Testis (tissue), 3 donors: ENCODE results near the gene BACH2. TPM values are rescaled to one million over a fixed set of nuclear protein-coding genes. Genes with fewer than 3 reads are reported as not detected.

Experiments used
- DNase-seq: peaks from one replicate; pipeline ENCODE4 v3.0.0-alpha.2; 2019
- H3K27ac ChIP-seq, 2 donors: fragments of 200-600 bp; sonication (generic); one replicate each; pipeline ENCODE4 v1.5.1; 2019
- H3K27me3 ChIP-seq: fragments of 200-600 bp; sonication (generic); one replicate; pipeline ENCODE4 v1.5.1; 2019
- H3K36me3 ChIP-seq: fragments of 200-600 bp; sonication (generic); one replicate; pipeline ENCODE4 v1.5.1; 2017; ENCODE audit warnings: low read depth; ENCODE audit errors: missing control alignments
- H3K4me1 ChIP-seq: fragments of 200-600 bp; sonication (generic); one replicate; pipeline ENCODE4 v1.5.1; 2019
- H3K4me3 ChIP-seq, 2 donors: fragments of 200-600 bp; sonication (generic); one replicate each; pipeline ENCODE4 v1.5.1; 2017 to 2019
- H3K9me3 ChIP-seq: fragments of 200-600 bp; sonication (generic); one replicate; pipeline ENCODE4 v1.5.1; 2017
- POLR2A ChIP-seq: fragments of 450-650 bp; IDR thresholded peaks from one replicate; pipeline ENCODE4 v1.6.1; 2017; ENCODE audit warnings: antibody characterized with exemption, mild to moderate bottlenecking, moderate library complexity
- WGBS, 2 donors: methylation state at CpG; one replicate each; pipeline ENCODE4 v1.1.5; 2018; 5-methylcytosine and 5-hydroxymethylcytosine counted together
- intact Hi-C: fragments of 100-400 bp; cut with DNase I; formaldehyde crosslinking; loops from one replicate; pipeline ENCODE4 v1.15.1; 2023; ENCODE audit warnings: low total_unique reads
- polyA plus RNA-seq: library from polyadenylated mRNA; stranded (reverse); fragments of 350-450 nt; fragmentation: Illumina TruSeq; extraction: RNeasy Lipid Tissue Mini Kit (QIAGEN cat#74804); gene quantifications from one replicate; pipeline ENCODE4 v1.2.3, GENCODE V29; 2014; ENCODE audit warnings: low read depth, low replicate concordance; ENCODE audit not compliant: insufficient read depth
- total RNA-seq, 2 donors: library from RNA; depleted of rRNA; stranded (reverse); fragments of >200 nt; gene quantifications; one replicate each; pipeline ENCODE4 v1.2.3, GENCODE V29; 2016
- TF ChIP-seq, protein P1 (sequence below), 3 experiments: fragments of 450-650 bp in 2 of 3; fragments of 200-600 bp in 1 of 3; sonication (generic) in 1 of 3; IDR thresholded peaks; one replicate each; pipeline ENCODE4 v1.5.1; 2016 to 2019; ENCODE audit warnings: antibody characterized with exemption in 3 of 3, mild to moderate bottlenecking in 2 of 3, moderate library complexity in 1 of 3

BACH2 gene
- total and polyA plus RNA-seq, 3 donors from 2014 or later: 5.0 to 8.3 (median 6.5) TPM

DNA sequence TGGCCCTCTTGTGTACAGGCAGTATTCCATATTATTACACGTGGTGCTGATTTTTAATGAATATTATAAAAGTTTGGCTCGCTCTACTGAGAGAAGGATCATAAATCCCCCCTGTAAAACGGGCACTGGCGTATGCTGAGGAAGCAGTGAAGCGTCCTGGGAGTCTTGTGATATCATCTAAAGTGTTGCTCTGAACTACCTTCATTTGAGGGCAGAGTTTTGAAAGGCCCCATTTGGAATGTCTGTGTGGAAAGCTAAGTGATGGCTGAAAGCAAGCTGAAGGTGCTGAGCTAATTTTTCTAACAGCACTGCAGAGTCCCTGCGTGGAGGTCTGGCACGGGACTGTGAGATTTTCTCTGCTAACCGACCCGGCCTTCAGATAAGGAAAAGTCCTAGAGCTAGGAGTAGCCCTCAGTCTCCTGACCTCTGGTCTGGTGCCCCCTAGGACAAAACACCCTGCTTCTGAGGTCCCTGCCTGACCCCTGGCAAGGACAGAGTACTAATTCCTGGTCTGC is 1.3 kb upstream of the BACH2 start:
- 39 to 44% methylated on average over 9 of the region's 9 CpGs for WGBS, 2 donors
- H3K9me3 ChIP-seq: no peaks in the 10 kb centered on the region
- DNase-seq: peak; percentile 18
- H3K4me3 ChIP-seq: no peak overlapping the region
- intact Hi-C loops: no loop called here
- H3K27me3 ChIP-seq: no peaks in the 10 kb centered on the region
- no peaks in the 10 kb centered on the region for H3K36me3 ChIP-seq
- TF ChIP-seq POLR2A: no peak
- TF ChIP-seq, protein P1, sequence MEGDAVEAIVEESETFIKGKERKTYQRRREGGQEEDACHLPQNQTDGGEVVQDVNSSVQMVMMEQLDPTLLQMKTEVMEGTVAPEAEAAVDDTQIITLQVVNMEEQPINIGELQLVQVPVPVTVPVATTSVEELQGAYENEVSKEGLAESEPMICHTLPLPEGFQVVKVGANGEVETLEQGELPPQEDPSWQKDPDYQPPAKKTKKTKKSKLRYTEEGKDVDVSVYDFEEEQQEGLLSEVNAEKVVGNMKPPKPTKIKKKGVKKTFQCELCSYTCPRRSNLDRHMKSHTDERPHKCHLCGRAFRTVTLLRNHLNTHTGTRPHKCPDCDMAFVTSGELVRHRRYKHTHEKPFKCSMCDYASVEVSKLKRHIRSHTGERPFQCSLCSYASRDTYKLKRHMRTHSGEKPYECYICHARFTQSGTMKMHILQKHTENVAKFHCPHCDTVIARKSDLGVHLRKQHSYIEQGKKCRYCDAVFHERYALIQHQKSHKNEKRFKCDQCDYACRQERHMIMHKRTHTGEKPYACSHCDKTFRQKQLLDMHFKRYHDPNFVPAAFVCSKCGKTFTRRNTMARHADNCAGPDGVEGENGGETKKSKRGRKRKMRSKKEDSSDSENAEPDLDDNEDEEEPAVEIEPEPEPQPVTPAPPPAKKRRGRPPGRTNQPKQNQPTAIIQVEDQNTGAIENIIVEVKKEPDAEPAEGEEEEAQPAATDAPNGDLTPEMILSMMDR (IDR thresholded peaks at IDR 0.05): no peak
- H3K4me1 ChIP-seq: peaks cover 6% of the 10 kb centered on the region
- H3K27ac ChIP-seq: peak overlapping the region in 1 of 2 donors; percentile 81

DNA sequence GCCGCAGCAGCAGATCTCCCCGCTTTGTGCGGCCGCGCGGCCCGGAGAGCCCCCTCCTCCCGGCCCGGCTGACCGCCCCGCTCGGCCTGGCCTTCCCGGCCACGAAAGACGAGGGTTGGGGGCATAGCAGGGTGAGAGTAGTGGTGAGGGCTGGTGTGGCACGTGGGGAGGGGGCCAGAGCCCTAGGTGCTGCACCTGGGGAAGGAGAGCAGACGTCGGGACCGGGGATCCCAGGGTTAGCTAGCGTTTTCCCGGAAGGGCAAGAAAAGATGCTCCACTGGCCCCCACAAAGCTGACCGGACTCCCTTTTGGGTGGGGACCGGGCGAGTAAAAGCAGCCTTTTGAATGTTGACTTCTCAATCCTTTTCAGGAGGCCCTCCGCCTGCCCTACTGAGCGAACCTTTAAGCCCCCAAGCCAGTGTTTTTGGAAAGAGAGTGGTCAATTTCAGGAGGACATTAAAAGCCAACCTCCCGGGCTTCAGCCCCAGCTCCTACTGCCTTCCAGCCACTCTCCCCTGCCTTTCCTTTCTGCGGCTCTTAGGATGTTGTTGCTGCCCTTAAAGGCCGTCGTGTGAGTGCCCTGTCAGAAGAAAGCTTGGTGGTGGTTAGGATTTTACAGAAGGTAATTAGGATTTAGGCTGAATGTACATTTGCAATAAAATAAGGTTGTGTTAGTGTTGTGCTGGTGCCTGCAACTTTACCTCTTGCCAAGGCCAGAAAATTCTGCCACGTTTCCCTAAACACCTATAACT is 648 bp upstream of the BACH2 start:
- Histone ChIP-seq H3K36me3 (no peaks in the 10 kb centered on the region), H3K9me3 (no peaks in the 10 kb centered on the region), H3K4me3 (peak overlapping the region; percentile 75 to 78), H3K4me1 (peaks cover 6% of the 10 kb centered on the region), H3K27ac (peak overlapping the region; percentile 60 to 81), H3K27me3 (no peaks in the 10 kb centered on the region)
- 15 to 36% methylated on average over 10 to 31 of the region's 31 CpGs for WGBS, 2 donors
- intact Hi-C loops: no loop called here
- peak; percentile 22 for DNase-seq
- TF ChIP-seq POLR2A: no peak
- TF ChIP-seq, protein P1 (IDR thresholded peaks at IDR 0.05): no peak

DNA sequence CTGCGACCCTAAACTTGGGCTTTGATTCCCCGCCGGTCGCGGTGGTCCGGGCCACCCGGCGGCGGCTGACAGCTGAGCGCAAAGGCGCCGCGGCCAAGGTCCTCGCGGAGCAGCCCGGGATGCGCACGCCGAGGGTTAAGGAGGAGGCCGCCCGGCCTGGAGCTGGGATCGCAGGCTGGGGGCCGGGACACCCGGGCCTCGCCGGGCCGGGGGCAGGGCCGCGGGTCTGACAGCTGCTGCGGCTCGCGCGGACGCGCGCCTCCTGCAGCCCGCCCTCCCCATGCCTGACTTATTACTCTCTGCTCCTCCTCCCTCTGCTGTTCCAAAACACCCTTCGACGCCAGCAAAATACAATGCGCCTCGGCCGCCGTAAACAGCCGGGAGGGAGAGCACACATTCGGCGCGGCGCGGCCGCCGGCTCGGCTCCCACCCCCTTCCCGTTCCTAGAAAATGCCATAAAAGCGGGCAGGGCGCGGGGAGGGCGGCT is 746 bp downstream of the BACH2 start:
- H3K27me3 ChIP-seq: no peaks in the 10 kb centered on the region
- peak; percentile 80 for DNase-seq
- H3K4me3 ChIP-seq: peak overlapping the region; percentile 75 to 78
- H3K9me3 ChIP-seq: no peaks in the 10 kb centered on the region
- no peak for TF ChIP-seq POLR2A
- TF ChIP-seq, protein P1 (IDR thresholded peaks at IDR 0.05): peak in 1 of 3 experiments; percentile 13
- intact Hi-C loops: no loop called here
- no peaks in the 10 kb centered on the region for H3K36me3 ChIP-seq
- H3K27ac ChIP-seq: peak overlapping the region; percentile 53 to 81
- H3K4me1 ChIP-seq: peaks cover 6% of the 10 kb centered on the region
- WGBS, 2 donors: 0% methylated on average over 53 of the region's 57 CpGs; no CpG with 5 or more reads in 1 of the 2 donors

DNA sequence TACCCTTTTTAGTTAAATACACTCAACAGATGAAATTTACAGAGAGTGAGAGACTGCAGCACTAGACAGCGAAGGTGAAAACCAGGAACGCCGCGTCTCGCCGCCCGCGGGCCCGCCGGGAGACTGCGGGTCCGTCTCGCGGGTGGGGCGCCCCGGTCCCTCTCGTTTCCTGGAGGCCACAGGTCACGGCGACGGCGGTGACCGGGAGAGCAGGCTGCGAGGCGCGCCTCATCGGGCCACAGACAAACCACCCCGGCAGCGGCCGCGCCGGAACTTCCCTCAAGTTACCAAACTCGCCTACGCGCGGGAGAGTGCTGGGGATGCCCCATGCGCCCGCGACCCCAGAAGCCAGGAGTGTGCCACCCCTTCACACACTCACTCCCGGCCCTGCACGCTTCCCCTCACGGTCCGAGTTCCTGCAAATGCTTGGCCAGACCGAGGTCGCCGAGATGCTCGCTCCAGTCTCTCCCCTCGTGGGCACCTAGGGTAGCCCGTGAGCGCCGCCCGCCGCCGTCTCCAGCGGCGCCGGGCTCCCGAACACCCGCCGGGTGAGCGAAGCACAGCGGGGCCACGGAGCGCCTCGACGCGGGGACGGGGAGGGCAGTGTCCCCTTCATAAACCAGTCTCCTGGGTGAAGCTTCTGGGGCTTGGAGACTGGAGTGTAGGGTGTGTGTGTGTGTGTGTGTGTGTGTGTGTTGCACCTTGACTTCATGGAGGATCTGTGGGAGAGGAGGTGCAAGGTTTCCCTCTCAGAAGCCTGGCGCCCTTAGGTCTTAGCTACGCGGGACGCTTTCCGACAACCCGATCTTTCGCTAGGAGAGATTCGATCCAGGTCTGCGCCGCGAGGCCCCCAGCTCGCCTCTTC is 1.4 kb downstream of the BACH2 start:
- peak; percentile 31 for DNase-seq
- intact Hi-C loops: no loop called here
- WGBS, 2 donors: 2% methylated on average over 46 to 66 of the region's 79 CpGs

More for the DNA sequence above, 1.4 kb downstream of the BACH2 start:
- Histone ChIP-seq H3K27ac (peak overlapping the region; percentile 53 to 81), H3K9me3 (no peaks in the 10 kb centered on the region), H3K4me3 (peak overlapping the region; percentile 75 to 78), H3K27me3 (no peaks in the 10 kb centered on the region), H3K36me3 (no peaks in the 10 kb centered on the region), H3K4me1 (peaks cover 6% of the 10 kb centered on the region)
- TF ChIP-seq, protein P1 (IDR thresholded peaks at IDR 0.05): no peak
- TF ChIP-seq POLR2A: no peak
